Hematopoietic multipotent progenitor cell treated with erythropoietin and hydrocortisone succinate and interleukin-3 and kit ligand, for 6 days (in vitro differentiated cells): Measurements from ENCODE around the gene HAUS8.
"Not testable (repeated sequence)": the region's sequence is repeated elsewhere in the genome, so short reads cannot be mapped to it uniquely, and the experiment has no call there.

Source experiments
- DNase-seq: peaks from one replicate; pipeline ENCODE4 v3.0.0-alpha.2; 2015

Gene HAUS8

GRCh38 chr19:17098326-17098725, 23.1 kb upstream of the HAUS8 start:
- DNase-seq: no peak

- peak; percentile 72 for DNase-seq
Measured at GRCh38 chr19:17097593-17098126, 22.4 kb upstream of the HAUS8 start.

GRCh38 chr19:17095141-17095919, 20.1 kb upstream of the HAUS8 start:
- DNase-seq: no peak

- not testable (repeated sequence) for DNase-seq
Measured at GRCh38 chr19:17094694-17095093, 19.4 kb upstream of the HAUS8 start.

GRCh38 chr19:17092696-17093095, 17.4 kb upstream of the HAUS8 start:
- DNase-seq: no peak

- DNase-seq: peak; percentile 88
Measured at GRCh38 chr19:17091758-17092333, 16.6 kb upstream of the HAUS8 start.

GRCh38 chr19:17090583-17090982, 15.3 kb upstream of the HAUS8 start:
- DNase-seq: peak; percentile 45

GRCh38 chr19:17088552-17088951, 13.3 kb upstream of the HAUS8 start:
- no peak for DNase-seq

- no peak for DNase-seq
Measured at GRCh38 chr19:17086834-17087233, 11.6 kb upstream of the HAUS8 start.

- no peak for DNase-seq
Measured at GRCh38 chr19:17086120-17086519, 10.9 kb upstream of the HAUS8 start.

- DNase-seq: no peak
Measured at GRCh38 chr19:17081672-17082630, 6.7 kb upstream of the HAUS8 start.

- DNase-seq: no peak
Measured at GRCh38 chr19:17080440-17080801, 5.2 kb upstream of the HAUS8 start.

- DNase-seq: no peak
Measured at GRCh38 chr19:17079710-17080439, 4.6 kb upstream of the HAUS8 start.

- DNase-seq: no peak
Measured at GRCh38 chr19:17078920-17079709, 3.9 kb upstream of the HAUS8 start.

GRCh38 chr19:17078036-17078919, 3.0 kb upstream of the HAUS8 start:
- DNase-seq: no peak

GRCh38 chr19:17077447-17078028, 2.3 kb upstream of the HAUS8 start:
- no peak for DNase-seq

- DNase-seq: peak; percentile 47
Measured at GRCh38 chr19:17076543-17076991, 1.3 kb upstream of the HAUS8 start.

GRCh38 chr19:17075864-17076542, 751 bp upstream of the HAUS8 start:
- DNase-seq: peak; percentile 61

GRCh38 chr19:17074634-17075034, 618 bp downstream of the HAUS8 start:
- DNase-seq: no peak
